ENCODE data around the gene SGF29.

GRCh38 chr16:28609631-28610594 is 56.2 kb downstream of the SGF29 start, which contains the start of gene SULT1A1:
- TF ChIP-seq CTCF (IDR thresholded peaks at IDR 0.05; ENCODE audit: low read length) (no peak), EZH2 (optimal IDR thresholded peaks at IDR 0.05; ENCODE audit: low read depth, low read length) (no peak)
